Tibial nerve (tissue), 4 donors: ENCODE measurements around the gene DPRX.

Experiments used
- CTCF ChIP-seq, 5 experiments: fragments of 200-600 bp in 3 of 5; fragments of 450-650 bp in 2 of 5; sonication (generic) in 3 of 5; IDR thresholded peaks; one replicate each; pipeline ENCODE4 v1.5.1; 2016 to 2019; ENCODE audit warnings: antibody characterized with exemption in 5 of 5, mild to moderate bottlenecking in 3 of 5, moderate library complexity in 2 of 5
- EP300 ChIP-seq, 2 donors: sonication (generic); formaldehyde crosslinking; IDR thresholded peaks; one replicate each; pipeline ENCODE4 v1.6.1; 2017; ENCODE audit warnings: antibody characterized with exemption in 2 of 2, mild to moderate bottlenecking in 1 of 2
- POLR2A ChIP-seq, 2 donors: fragments of 450-650 bp; IDR thresholded peaks; one replicate each; pipeline ENCODE4 v1.6.1; 2017; ENCODE audit warnings: antibody characterized with exemption in 2 of 2, mild to moderate bottlenecking in 2 of 2, moderate library complexity in 2 of 2

DNA sequence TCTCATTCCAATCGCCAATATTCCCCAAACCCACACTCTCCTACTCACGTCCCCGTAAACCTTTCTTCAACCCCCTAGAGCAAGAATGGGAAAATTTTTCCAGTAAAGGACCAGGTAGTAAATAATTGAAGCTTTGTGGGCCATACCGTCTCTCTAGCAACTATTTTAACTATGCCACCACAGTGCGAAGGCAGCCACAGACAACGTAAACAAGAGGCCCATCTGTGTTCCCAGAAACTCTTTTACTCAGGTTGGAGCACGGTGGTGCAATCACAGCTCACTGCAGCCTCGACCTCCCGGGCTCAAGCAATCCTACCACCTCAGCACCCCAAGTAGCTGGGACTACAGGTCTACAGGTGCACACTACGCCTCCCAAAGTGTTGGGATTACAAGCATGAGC is 3.0 kb downstream of the DPRX start:
- no peak for TF ChIP-seq POLR2A (IDR thresholded peaks at IDR 0.05)
- no peak for TF ChIP-seq CTCF (IDR thresholded peaks at IDR 0.05)
- TF ChIP-seq EP300 (IDR thresholded peaks at IDR 0.05), result no peak
